HepG2 (cell line): ENCODE data around the gene TRIM31. TPM values are rescaled to one million over a fixed set of nuclear protein-coding genes. Genes with fewer than 3 reads are reported as not detected.

ENCODE experiments used
- ATAC-seq: fragments of 200-7000 bp; cut with Tn5 transposase; 3 replicates; pipeline ENCODE4 v1.9.1; 2020; ENCODE audit warnings: mild to moderate bottlenecking, moderate library complexity
- BruUV-seq: library from RNA; stranded (reverse); fragments of 400-500 nt; replicated peaks from 2 replicates; lab custom pipeline; 2021; lab: Mats Ljungman, UMichigan
- CTCF ChIA-PET: fragments of 300-600 bp; formaldehyde crosslinking; extraction: SDS; loops from one replicate; lab custom pipeline; 2021; ENCODE audit warnings: low total read pairs, inconsistent platforms, low intra/inter-chr PET ratio; lab: Yijun Ruan, JAX
- POLR2A ChIA-PET: fragments of 350-600 bp; sonication (Branson Sonifier 250); formaldehyde crosslinking; loops from one replicate; lab custom pipeline; 2020; ENCODE audit warnings: antibody characterized with exemption, inconsistent platforms; lab: Yijun Ruan, JAX
- DNase-seq: peaks from one replicate; pipeline ENCODE4 v3.0.0-alpha.2; 2015; ENCODE audit warnings: low spot score
- FAIRE-seq: peaks from 3 replicates; lab custom pipeline; 2011; peaks lifted over from hg19 to GRCh38; lab: Jason Lieb, UNC
- H2AFZ ChIP-seq: one replicate; pipeline ENCODE4 v1.6.1; 2011; ENCODE audit warnings: low read length, inconsistent platforms
- H3K27ac ChIP-seq: fragments of 300-600 bp; 3 replicates; pipeline ENCODE4 v1.8.0; 2011; ENCODE audit warnings: mixed run types, mild to moderate bottlenecking, mixed read lengths, low read length, inconsistent platforms; ENCODE audit not compliant: insufficient read depth; ENCODE audit errors: extremely low read length
- H3K27me3 ChIP-seq, 2 experiments: fragments of 200-600 bp in 1 of 2; 2 replicates in 1 of 2; 3 replicates in 1 of 2; pipeline versions ENCODE4 v1.6.0 to v1.8.0; 2011; ENCODE audit warnings: low read length in 2 of 2, mild to moderate bottlenecking in 2 of 2, moderate library complexity in 2 of 2, inconsistent platforms in 1 of 2; ENCODE audit not compliant: insufficient read depth in 2 of 2, control insufficient read depth in 1 of 2
- H3K36me3 ChIP-seq, 2 experiments: fragments of 200-600 bp in 1 of 2; replicated peaks in 1 of 2; 2 replicates in 1 of 2; 3 replicates in 1 of 2; pipeline versions ENCODE4 v1.5.1 to v1.8.0; 2011; ENCODE audit warnings: low read length in 2 of 2, inconsistent platforms in 1 of 2; ENCODE audit not compliant: insufficient read depth in 2 of 2, control insufficient read depth in 1 of 2
- H3K4me1 ChIP-seq: 2 replicates; pipeline ENCODE4 v1.5.1; 2012; ENCODE audit warnings: low read length, inconsistent platforms; ENCODE audit not compliant: insufficient read depth
- H3K4me2 ChIP-seq: 2 replicates; pipeline ENCODE4 v1.6.0; 2011; ENCODE audit warnings: low read depth, low read length, inconsistent platforms
- H3K4me3 ChIP-seq, 3 experiments: fragments of 200-600 bp in 1 of 3; sonication (generic), shearing (Covaris generic) in 1 of 3; replicated peaks in 1 of 3; 2 replicates each; pipeline ENCODE4 v1.5.1; 2011 to 2016; ENCODE audit warnings: low read length in 3 of 3, inconsistent platforms in 2 of 3, low read depth in 2 of 3, mild to moderate bottlenecking in 2 of 3, control low read depth in 1 of 3, mixed read lengths in 1 of 3; ENCODE audit not compliant: insufficient read depth in 1 of 3
- H3K79me2 ChIP-seq: one replicate; pipeline ENCODE4 v1.6.1; 2011; ENCODE audit warnings: low read length, inconsistent platforms; ENCODE audit not compliant: insufficient read depth
- H3K9ac ChIP-seq: 2 replicates; pipeline ENCODE4 v1.6.0; 2011; ENCODE audit warnings: mild to moderate bottlenecking, low read depth, low read length, inconsistent platforms; ENCODE audit not compliant: insufficient read depth
- H3K9me3 ChIP-seq: 2 replicates; pipeline ENCODE4 v1.5.1; 2012; ENCODE audit warnings: mild to moderate bottlenecking, low read length
- H4K20me1 ChIP-seq: 2 replicates; pipeline ENCODE4 v1.6.0; 2011; ENCODE audit warnings: inconsistent platforms, mild to moderate bottlenecking, low read length, moderate library complexity; ENCODE audit not compliant: insufficient read depth
- HMG20A ChIP-seq: IDR thresholded peaks from 2 replicates; pipeline ENCODE4 v1.6.1; 2016; ENCODE audit warnings: borderline replicate concordance
- KMT2A ChIP-seq: sonication (generic); formaldehyde crosslinking; IDR thresholded peaks from 2 replicates; pipeline ENCODE4 v1.4.0; 2020; ENCODE audit warnings: missing genetic modification reagents
- MED13 ChIP-seq: sonication (generic); formaldehyde crosslinking; IDR thresholded peaks from 2 replicates; pipeline ENCODE4 v1.5.0; 2020; ENCODE audit warnings: missing genetic modification reagents
- MZF1 ChIP-seq: sonication (generic); formaldehyde crosslinking; IDR thresholded peaks from 2 replicates; pipeline ENCODE4 v1.8.1; 2023; ENCODE audit warnings: mild to moderate bottlenecking, missing genetic modification reagents, borderline replicate concordance
- ZIK1 ChIP-seq: sonication (generic); formaldehyde crosslinking; IDR thresholded peaks from 2 replicates; pipeline ENCODE4 v1.5.0; 2020; ENCODE audit warnings: mild to moderate bottlenecking, low read depth, missing genetic modification reagents, borderline replicate concordance
- ZNF17 ChIP-seq: sonication (generic); formaldehyde crosslinking; IDR thresholded peaks from 2 replicates; pipeline ENCODE4 v1.5.0; 2020; ENCODE audit warnings: mild to moderate bottlenecking, missing genetic modification reagents
- ZNF317 ChIP-seq: sonication (generic); formaldehyde crosslinking; IDR thresholded peaks from 2 replicates; pipeline ENCODE4 v1.5.0; 2020; ENCODE audit warnings: mild to moderate bottlenecking, missing genetic modification reagents
- ZNF552 ChIP-seq: sonication (generic); formaldehyde crosslinking; IDR thresholded peaks from 2 replicates; pipeline ENCODE4 v1.9.0; 2022; ENCODE audit warnings: missing genetic modification reagents, mild to moderate bottlenecking, borderline replicate concordance
- ZNF660 ChIP-seq: sonication (generic); formaldehyde crosslinking; IDR thresholded peaks from 2 replicates; pipeline ENCODE4 v1.5.1; 2020; ENCODE audit warnings: mild to moderate bottlenecking, low read depth, missing genetic modification reagents, borderline replicate concordance
- ZNF703 ChIP-seq: sonication (generic); formaldehyde crosslinking; IDR thresholded peaks from 2 replicates; pipeline ENCODE4 v1.5.1; 2020; ENCODE audit warnings: missing genetic modification reagents, mild to moderate bottlenecking, moderate library complexity, borderline replicate concordance
- ZNF891 ChIP-seq: sonication (generic); formaldehyde crosslinking; IDR thresholded peaks from 2 replicates; pipeline ENCODE4 v1.5.0; 2020; ENCODE audit warnings: mild to moderate bottlenecking, missing genetic modification reagents
- WGBS: methylation state at CpG from one replicate; pipeline ENCODE4 v1.1.6; 2017; ENCODE audit warnings: low lambda C conversion rate; 5-methylcytosine and 5-hydroxymethylcytosine counted together
- in situ Hi-C: cut with HindIII; loops from 2 replicates; pipeline ENCODE4 v1.10.0; 2017; ENCODE audit warnings: low pct_unique_long_range_greater_than_20kb; ENCODE audit not compliant: extremely low pct_ligation_motif_present
- intact Hi-C: fragments of 100-400 bp; cut with micrococcal nuclease; formaldehyde crosslinking; loops from one replicate; pipeline ENCODE4 v1.10.0; 2022; ENCODE audit not compliant: unreplicated experiment
- polyA plus RNA-seq, 8 experiments: library from polyadenylated mRNA; depleted of rRNA in 3 of 8; stranded (reverse) in 7 of 8; unstranded in 1 of 8; fragments of >200 nt; fragmentation: Illumina TruSeq in 4 of 8; extraction: Trizol in 4 of 8; gene quantifications; 2 replicates each; pipeline versions ENCODE4 v1.2.1 to v1.2.3, GENCODE V29; 2011 to 2016; ENCODE audit warnings: low read depth in 4 of 8, missing spikeins in 1 of 8, mixed read lengths in 1 of 8; ENCODE audit not compliant: insufficient read depth in 1 of 8
- total RNA-seq, 5 experiments: library from RNA; depleted of rRNA; stranded (reverse); fragments of >200 nt; fragmentation: Illumina TruSeq; extraction: Trizol; gene quantifications; 2 replicates each; pipeline ENCODE4 v1.2.3, GENCODE V29; 2016; ENCODE audit warnings: low read depth in 1 of 5

Gene TRIM31
- total and polyA plus RNA-seq, 2 of the 13 experiments (the other 11 are each of a cell fraction or from before 2014, with no cell fraction given), result 0.13 to 0.51 TPM

DNA sequence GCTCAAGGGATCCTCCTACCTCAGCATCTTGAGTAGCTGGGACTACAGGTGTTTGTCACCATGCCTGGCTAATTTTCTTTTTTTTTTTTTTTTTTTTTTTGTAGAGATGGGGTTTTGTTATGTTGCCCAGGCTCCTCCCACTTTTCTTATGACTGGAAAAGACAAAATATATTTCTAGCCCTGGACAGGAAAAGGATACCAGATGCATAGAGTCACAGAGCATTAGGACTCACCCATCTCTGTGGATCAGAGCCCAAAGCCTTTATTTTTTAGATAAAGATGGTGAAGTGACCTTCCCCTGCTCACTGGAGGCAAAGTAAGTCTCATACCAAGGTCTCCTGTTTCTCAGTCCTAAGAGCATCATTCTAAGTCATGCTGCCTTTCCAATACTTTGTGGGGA, 44.7 kb upstream of the TRIM31 start:
- no peak overlapping the region for H3K27ac ChIP-seq
- H3K79me2 ChIP-seq, result no peaks in the 10 kb centered on the region
- H3K27me3 ChIP-seq, result no peaks in the 10 kb centered on the region
- H3K4me3 ChIP-seq, result no peak overlapping the region
- FAIRE-seq (no peak), ATAC-seq (no peak), DNase-seq (no peak)
- no peaks in the 10 kb centered on the region for H4K20me1 ChIP-seq
- peaks cover 67% of the 10 kb centered on the region for H3K4me1 ChIP-seq
- no peak overlapping the region for H2AFZ ChIP-seq
- no TSS peak for BruUV-seq
- CTCF ChIA-PET, result no interaction called here
- POLR2A ChIA-PET, result no interaction called here
- in situ Hi-C loops (no loop called here), intact Hi-C loops (no loop called here)
- no peaks in the 10 kb centered on the region for H3K36me3 ChIP-seq
- H3K9ac ChIP-seq, result no peak overlapping the region
- no peaks in the 10 kb centered on the region for H3K9me3 ChIP-seq
- H3K4me2 ChIP-seq, result no peak overlapping the region
- TF ChIP-seq ZNF703 (CRISPR knock-in tag), result no peak
- TF ChIP-seq ZNF317 (CRISPR knock-in tag), result no peak
- TF ChIP-seq ZNF17 (CRISPR knock-in tag), result no peak
- no peak for TF ChIP-seq MZF1 (CRISPR knock-in tag)
- TF ChIP-seq ZNF552 (CRISPR knock-in tag), result no peak

DNA sequence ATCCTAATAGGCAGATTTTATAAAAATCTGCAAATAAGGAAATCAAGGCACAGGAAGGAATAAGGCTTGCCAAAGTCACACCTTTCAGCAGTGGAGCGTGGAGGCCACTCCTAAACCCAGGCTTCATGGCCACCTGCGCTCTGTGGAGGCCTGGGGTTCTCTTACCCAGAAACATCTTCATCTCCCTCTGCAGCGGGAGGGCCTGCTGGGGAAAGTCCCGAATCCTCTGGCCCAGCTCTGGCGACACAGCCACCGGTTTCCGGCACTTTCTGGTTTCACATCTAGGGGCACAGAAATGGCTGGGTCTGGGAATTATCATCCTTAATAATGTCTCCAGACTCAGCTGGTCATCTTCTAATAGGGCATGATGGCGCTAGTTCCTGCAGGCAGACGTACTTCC, 43.9 kb upstream of the TRIM31 start:
- DNase-seq (no peak), FAIRE-seq (no peak), ATAC-seq (no peak)
- ChIA-PET POLR2A (no interaction called here), CTCF (no interaction called here)
- Histone ChIP-seq H3K27ac (no peak overlapping the region), H4K20me1 (no peaks in the 10 kb centered on the region), H3K27me3 (no peaks in the 10 kb centered on the region), H3K79me2 (no peaks in the 10 kb centered on the region), H3K4me3 (no peak overlapping the region), H3K36me3 (no peaks in the 10 kb centered on the region), H3K9me3 (no peaks in the 10 kb centered on the region), H3K9ac (no peak overlapping the region), H3K4me1 (peaks cover 69% of the 10 kb centered on the region), H2AFZ (no peak overlapping the region), H3K4me2 (no peak overlapping the region)
- BruUV-seq, result no TSS peak
- intact Hi-C loops (no loop called here), in situ Hi-C loops (no loop called here)
- over 99% methylated on average over 9 of the region's 9 CpGs for WGBS
- TF ChIP-seq ZNF891, result no peak
- no peak for TF ChIP-seq HMG20A (CRISPR knock-in tag)
- no peak for TF ChIP-seq KMT2A (CRISPR knock-in tag)
- TF ChIP-seq MED13 (CRISPR knock-in tag), result no peak
- TF ChIP-seq ZNF660 (CRISPR knock-in tag), result no peak
- TF ChIP-seq ZIK1, result no peak
